ENCODE results near the gene NUDCD3.

GRCh38 chr7:44449584-44449928 is 40.9 kb downstream of the NUDCD3 start:
- TF ChIP-seq EZH2 (IDR thresholded peaks at IDR 0.05; ENCODE audit: borderline replicate concordance, low read length): no peak
- TF ChIP-seq, protein P1, sequence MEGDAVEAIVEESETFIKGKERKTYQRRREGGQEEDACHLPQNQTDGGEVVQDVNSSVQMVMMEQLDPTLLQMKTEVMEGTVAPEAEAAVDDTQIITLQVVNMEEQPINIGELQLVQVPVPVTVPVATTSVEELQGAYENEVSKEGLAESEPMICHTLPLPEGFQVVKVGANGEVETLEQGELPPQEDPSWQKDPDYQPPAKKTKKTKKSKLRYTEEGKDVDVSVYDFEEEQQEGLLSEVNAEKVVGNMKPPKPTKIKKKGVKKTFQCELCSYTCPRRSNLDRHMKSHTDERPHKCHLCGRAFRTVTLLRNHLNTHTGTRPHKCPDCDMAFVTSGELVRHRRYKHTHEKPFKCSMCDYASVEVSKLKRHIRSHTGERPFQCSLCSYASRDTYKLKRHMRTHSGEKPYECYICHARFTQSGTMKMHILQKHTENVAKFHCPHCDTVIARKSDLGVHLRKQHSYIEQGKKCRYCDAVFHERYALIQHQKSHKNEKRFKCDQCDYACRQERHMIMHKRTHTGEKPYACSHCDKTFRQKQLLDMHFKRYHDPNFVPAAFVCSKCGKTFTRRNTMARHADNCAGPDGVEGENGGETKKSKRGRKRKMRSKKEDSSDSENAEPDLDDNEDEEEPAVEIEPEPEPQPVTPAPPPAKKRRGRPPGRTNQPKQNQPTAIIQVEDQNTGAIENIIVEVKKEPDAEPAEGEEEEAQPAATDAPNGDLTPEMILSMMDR (conservative IDR thresholded peaks at IDR 0.05 in 1 of 2, IDR thresholded peaks at IDR 0.05 in 1 of 2; ENCODE audit: extremely low read depth in 1 of 2, insufficient read depth in 1 of 2, low read depth in 1 of 2, low read length in 2 of 2): no peak
